ENCODE data around the gene KLK1.

DNA sequence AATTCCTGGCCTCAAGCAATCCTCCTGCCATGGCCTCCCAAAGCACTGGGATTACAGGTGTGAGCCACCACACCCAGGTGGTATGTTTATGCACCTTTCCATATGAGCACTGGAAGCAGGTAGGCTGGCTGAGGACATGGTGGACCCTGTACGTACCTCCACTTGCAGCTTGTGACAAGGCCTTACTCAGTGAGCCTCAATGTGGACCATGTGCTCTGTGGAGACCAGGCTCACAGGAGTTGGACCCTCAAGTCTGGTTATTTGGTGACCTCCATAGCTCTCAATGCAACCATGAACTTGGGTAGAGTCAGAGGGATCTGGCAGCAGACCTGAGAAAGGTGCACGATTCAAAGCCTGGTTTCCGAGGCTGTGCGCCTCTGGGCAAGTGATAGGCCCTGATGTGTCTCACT, 27.9 kb downstream of the KLK1 start:
- TF ChIP-seq POLR2A (IDR thresholded peaks at IDR 0.05) (no peak), CTCF (IDR thresholded peaks at IDR 0.05) (no peak), POLR2AphosphoS5 (IDR thresholded peaks at IDR 0.05) (no peak), EP300 (IDR thresholded peaks at IDR 0.05) (no peak)
